Neural progenitor cell (in vitro differentiated cells): ENCODE data around the gene CSAD.

Experiments used
- EZH2phosphoT487 ChIP-seq: fragments of 200-600 bp; sonication (generic); IDR thresholded peaks from 2 replicates; pipeline ENCODE4 v1.6.1; 2017; ENCODE audit warnings: antibody characterized with exemption
- TF ChIP-seq, protein P1 (sequence below): fragments of 200-600 bp; sonication (generic); IDR thresholded peaks from 2 replicates; pipeline ENCODE4 v1.5.1; 2017; ENCODE audit warnings: antibody characterized with exemption, mild to moderate bottlenecking

- TF ChIP-seq, protein P1, sequence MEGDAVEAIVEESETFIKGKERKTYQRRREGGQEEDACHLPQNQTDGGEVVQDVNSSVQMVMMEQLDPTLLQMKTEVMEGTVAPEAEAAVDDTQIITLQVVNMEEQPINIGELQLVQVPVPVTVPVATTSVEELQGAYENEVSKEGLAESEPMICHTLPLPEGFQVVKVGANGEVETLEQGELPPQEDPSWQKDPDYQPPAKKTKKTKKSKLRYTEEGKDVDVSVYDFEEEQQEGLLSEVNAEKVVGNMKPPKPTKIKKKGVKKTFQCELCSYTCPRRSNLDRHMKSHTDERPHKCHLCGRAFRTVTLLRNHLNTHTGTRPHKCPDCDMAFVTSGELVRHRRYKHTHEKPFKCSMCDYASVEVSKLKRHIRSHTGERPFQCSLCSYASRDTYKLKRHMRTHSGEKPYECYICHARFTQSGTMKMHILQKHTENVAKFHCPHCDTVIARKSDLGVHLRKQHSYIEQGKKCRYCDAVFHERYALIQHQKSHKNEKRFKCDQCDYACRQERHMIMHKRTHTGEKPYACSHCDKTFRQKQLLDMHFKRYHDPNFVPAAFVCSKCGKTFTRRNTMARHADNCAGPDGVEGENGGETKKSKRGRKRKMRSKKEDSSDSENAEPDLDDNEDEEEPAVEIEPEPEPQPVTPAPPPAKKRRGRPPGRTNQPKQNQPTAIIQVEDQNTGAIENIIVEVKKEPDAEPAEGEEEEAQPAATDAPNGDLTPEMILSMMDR = no peak
- TF ChIP-seq EZH2phosphoT487 = no peak
Measured at GRCh38 chr12:53118751-53119300, 61.9 kb downstream of the CSAD start.
